ENCODE results near the gene BCL2L12. TPM values are rescaled to one million over a fixed set of nuclear protein-coding genes. Genes with fewer than 3 reads are reported as not detected.

BCL2L12 gene
- total RNA-seq, 2 experiments from 2014 or later, result 63.4 to 64.6 TPM

GRCh38 chr19:49701271-49701786, 35.6 kb downstream of the BCL2L12 start:
- H3K4me3 Mint-ChIP-seq, result no peak overlapping the region
- intact Hi-C loops (cut with micrococcal nuclease), result no loop called here
- POLR2A ChIA-PET, result interaction anchor here (1.2 kb wide), 1 partner anchor 16 kb away, joined by 3 read pairs; no protein-coding TSS in a partner anchor
- H3K9me3 Mint-ChIP-seq, result no peaks in the 10 kb centered on the region
- H3K27me3 Mint-ChIP-seq, result no peaks in the 10 kb centered on the region
- H3K27ac Mint-ChIP-seq, result no peak overlapping the region
- CTCF ChIA-PET, result no interaction called here
- no peak for TF ChIP-seq CTCF (IDR thresholded peaks at IDR 0.05)
- ATAC-seq (no peak), DNase-seq (no peak)
- no peaks in the 10 kb centered on the region for H3K36me3 Mint-ChIP-seq (ENCODE audit: low read depth)
- H3K4me1 Mint-ChIP-seq (ENCODE audit: low read depth), result no peaks in the 10 kb centered on the region

GRCh38 chr19:49704888-49705642, 39.3 kb downstream of the BCL2L12 start:
- no peak overlapping the region for H3K27ac Mint-ChIP-seq
- no peaks in the 10 kb centered on the region for H3K4me1 Mint-ChIP-seq (ENCODE audit: low read depth)
- ChIA-PET POLR2A (interaction anchor here (0.7 to 1.9 kb wide), 2 partner anchors 15 to 36 kb away, joined by 3 to 6 read pairs; partner anchors contain the start of gene ADM5), CTCF (no interaction called here)
- no peaks in the 10 kb centered on the region for H3K36me3 Mint-ChIP-seq (ENCODE audit: low read depth)
- no peaks in the 10 kb centered on the region for H3K9me3 Mint-ChIP-seq
- no peak for ATAC-seq
- H3K27me3 Mint-ChIP-seq, result no peaks in the 10 kb centered on the region
- no peak for DNase-seq
- H3K4me3 Mint-ChIP-seq, result no peak overlapping the region
- intact Hi-C loops (cut with micrococcal nuclease), result no loop called here
- no peak for TF ChIP-seq CTCF (IDR thresholded peaks at IDR 0.05)

GRCh38 chr19:49705919-49706318, 40.2 kb downstream of the BCL2L12 start:
- DNase-seq (no peak), ATAC-seq (no peak)
- Mint-ChIP-seq H3K36me3 (ENCODE audit: low read depth) (no peaks in the 10 kb centered on the region), H3K9me3 (no peaks in the 10 kb centered on the region), H3K27me3 (no peaks in the 10 kb centered on the region), H3K27ac (no peak overlapping the region), H3K4me3 (no peak overlapping the region), H3K4me1 (ENCODE audit: low read depth) (no peaks in the 10 kb centered on the region)
- POLR2A ChIA-PET, result no interaction called here
- intact Hi-C loops (cut with micrococcal nuclease), result no loop called here
- CTCF ChIA-PET, result no interaction called here
- no peak for TF ChIP-seq CTCF (IDR thresholded peaks at IDR 0.05)

- ATAC-seq (no peak), DNase-seq (no peak)
- no peak overlapping the region for H3K4me3 Mint-ChIP-seq
- ChIA-PET POLR2A (interaction anchor here (1.5 kb wide), 1 partner anchor 17 kb away, joined by 4 read pairs; no protein-coding TSS in a partner anchor), CTCF (no interaction called here)
- H3K9me3 Mint-ChIP-seq, result no peaks in the 10 kb centered on the region
- intact Hi-C loops (cut with micrococcal nuclease), result no loop called here
- no peaks in the 10 kb centered on the region for H3K4me1 Mint-ChIP-seq (ENCODE audit: low read depth)
- no peak for TF ChIP-seq CTCF (IDR thresholded peaks at IDR 0.05)
- H3K36me3 Mint-ChIP-seq (ENCODE audit: low read depth), result no peaks in the 10 kb centered on the region
- no peaks in the 10 kb centered on the region for H3K27me3 Mint-ChIP-seq
- no peak overlapping the region for H3K27ac Mint-ChIP-seq
These were observed 44.7 kb downstream of the BCL2L12 start for GRCh38 chr19:49710372-49710951.

GRCh38 chr19:49712397-49712859, 46.7 kb downstream of the BCL2L12 start:
- DNase-seq (no peak), ATAC-seq (no peak)
- ChIA-PET POLR2A (interaction anchor here (1.1 kb wide), 1 partner anchor 97 kb away, joined by 3 read pairs; no protein-coding TSS in a partner anchor), CTCF (no interaction called here)
- H3K36me3 Mint-ChIP-seq (ENCODE audit: low read depth), result no peaks in the 10 kb centered on the region
- no peaks in the 10 kb centered on the region for H3K9me3 Mint-ChIP-seq
- no peak for TF ChIP-seq CTCF (IDR thresholded peaks at IDR 0.05)
- H3K4me1 Mint-ChIP-seq (ENCODE audit: low read depth), result peaks cover 4% of the 10 kb centered on the region
- intact Hi-C loops (cut with micrococcal nuclease), result no loop called here
- H3K4me3 Mint-ChIP-seq, result no peak overlapping the region
- H3K27me3 Mint-ChIP-seq, result no peaks in the 10 kb centered on the region
- no peak overlapping the region for H3K27ac Mint-ChIP-seq
